H9 (cell line): ENCODE data around the gene TMEM92. TPM values are rescaled to one million over a fixed set of nuclear protein-coding genes. Genes with fewer than 3 reads are reported as not detected.
"Not testable (repeated sequence)": the region's sequence is repeated elsewhere in the genome, so short reads cannot be mapped to it uniquely, and the experiment has no call there.

Source experiments
- DNase-seq: peaks from one replicate; pipeline ENCODE4 v3.0.0-alpha.2; 2017
- H2AFZ ChIP-seq: one replicate; pipeline ENCODE4 v1.6.1; 2013; ENCODE audit warnings: mild to moderate bottlenecking, low read length, control low read depth, moderate library complexity
- H2AK5ac ChIP-seq: 2 replicates; pipeline ENCODE4 v1.6.1; 2013; ENCODE audit warnings: low read length, control low read depth, mixed read lengths; ENCODE audit not compliant: insufficient read length
- H2BK120ac ChIP-seq: one replicate; pipeline ENCODE4 v1.6.1; 2013; ENCODE audit warnings: low read depth, mild to moderate bottlenecking, low read length, control low read depth, inconsistent platforms; ENCODE audit not compliant: poor library complexity, severe bottlenecking
- H2BK12ac ChIP-seq: 2 replicates; pipeline ENCODE4 v1.6.1; 2013; ENCODE audit warnings: low read length, control low read depth, mixed read lengths, low read depth; ENCODE audit not compliant: insufficient read length
- H2BK15ac ChIP-seq: 2 replicates; pipeline ENCODE4 v1.6.1; 2013; ENCODE audit warnings: low read depth, low read length, control low read depth
- H2BK20ac ChIP-seq: one replicate; pipeline ENCODE4 v1.6.1; 2013; ENCODE audit warnings: low read depth, mild to moderate bottlenecking, low read length, control low read depth, inconsistent platforms; ENCODE audit not compliant: poor library complexity, severe bottlenecking
- H2BK5ac ChIP-seq: 2 replicates; pipeline ENCODE4 v1.6.1; 2013; ENCODE audit warnings: low read length, control low read depth, mixed read lengths; ENCODE audit not compliant: insufficient read length
- H3K14ac ChIP-seq: 2 replicates; pipeline ENCODE4 v1.6.1; 2013; ENCODE audit warnings: low read length, control low read depth; ENCODE audit not compliant: insufficient read depth
- H3K18ac ChIP-seq: 2 replicates; pipeline ENCODE4 v1.6.1; 2013; ENCODE audit warnings: low read depth, mild to moderate bottlenecking, mixed read lengths, low read length, control low read depth; ENCODE audit not compliant: insufficient read length
- H3K23ac ChIP-seq: 2 replicates; pipeline ENCODE4 v1.6.1; 2013; ENCODE audit warnings: low read length, control low read depth, mixed read lengths, low read depth; ENCODE audit not compliant: insufficient read length
- H3K23me2 ChIP-seq: 2 replicates; pipeline ENCODE4 v1.6.1; 2013; ENCODE audit warnings: low read depth, mild to moderate bottlenecking, mixed read lengths, low read length, control low read depth; ENCODE audit not compliant: insufficient read length, poor library complexity, severe bottlenecking
- H3K27ac ChIP-seq: 2 replicates; pipeline ENCODE4 v1.5.1; 2013; ENCODE audit warnings: low read length, control low read depth, mixed read lengths, low read depth; ENCODE audit not compliant: insufficient read length
- H3K27me3 ChIP-seq: 2 replicates; pipeline ENCODE4 v1.6.1; 2013; ENCODE audit warnings: low read length, control low read depth, inconsistent platforms; ENCODE audit not compliant: insufficient read depth
- H3K4ac ChIP-seq: 2 replicates; pipeline ENCODE4 v1.6.1; 2013; ENCODE audit warnings: low read depth, mild to moderate bottlenecking, control low read depth, inconsistent platforms, low read length, moderate library complexity
- H3K4me1 ChIP-seq: 2 replicates; pipeline ENCODE4 v1.6.1; 2013; ENCODE audit warnings: low read length, control low read depth, inconsistent platforms; ENCODE audit not compliant: insufficient read depth
- H3K4me2 ChIP-seq: 2 replicates; pipeline ENCODE4 v1.6.1; 2013; ENCODE audit warnings: low read length, control low read depth, mixed read lengths; ENCODE audit not compliant: insufficient read length, insufficient read depth
- H3K56ac ChIP-seq: 2 replicates; pipeline ENCODE4 v1.6.1; 2013; ENCODE audit warnings: low read depth, mild to moderate bottlenecking, mixed read lengths, low read length, control low read depth; ENCODE audit not compliant: insufficient read length
- H3K79me1 ChIP-seq: 2 replicates; pipeline ENCODE4 v1.6.1; 2013; ENCODE audit warnings: low read depth, mild to moderate bottlenecking, moderate library complexity, low read length, control low read depth, inconsistent platforms; ENCODE audit not compliant: insufficient read depth, poor library complexity, severe bottlenecking
- H3K79me2 ChIP-seq: 2 replicates; pipeline ENCODE4 v1.6.1; 2013; ENCODE audit warnings: low read length, control low read depth, inconsistent platforms; ENCODE audit not compliant: insufficient read depth
- H3K9ac ChIP-seq: 2 replicates; pipeline ENCODE4 v1.6.1; 2013; ENCODE audit warnings: low read length, control low read depth, mixed read lengths; ENCODE audit not compliant: insufficient read length; ENCODE audit errors: extremely low read depth
- H3K9me3 ChIP-seq: one replicate; pipeline ENCODE4 v1.6.1; 2013; ENCODE audit warnings: low read depth, low read length, inconsistent platforms; ENCODE audit not compliant: control insufficient read depth
- H3T11ph ChIP-seq: one replicate; pipeline ENCODE4 v1.6.1; 2013; ENCODE audit warnings: mild to moderate bottlenecking, low read length, control low read depth, inconsistent platforms
- H4K20me1 ChIP-seq: one replicate; pipeline ENCODE4 v1.6.1; 2013; ENCODE audit not compliant: control insufficient read depth, insufficient read length, insufficient read depth
- H4K5ac ChIP-seq: 2 replicates; pipeline ENCODE4 v1.6.1; 2013; ENCODE audit warnings: low read depth, mild to moderate bottlenecking, mixed read lengths, low read length, control low read depth; ENCODE audit not compliant: insufficient read length
- H4K8ac ChIP-seq: replicated peaks from 2 replicates; pipeline ENCODE4 v1.6.1; 2013; ENCODE audit warnings: low read length, control low read depth, mixed read lengths, low read depth; ENCODE audit not compliant: insufficient read length
- H4K91ac ChIP-seq: 2 replicates; pipeline ENCODE4 v1.6.1; 2013; ENCODE audit warnings: low read depth, mild to moderate bottlenecking, moderate library complexity, mixed read lengths, low read length, control low read depth; ENCODE audit not compliant: insufficient read length
- H3K27ac Mint-ChIP-seq, 3 experiments: 2 replicates in 2 of 3; 3 replicates in 1 of 3; pipeline ENCODE4 v1.8.0; 2020 to 2021; ENCODE audit warnings: mixed read lengths in 3 of 3, mild to moderate bottlenecking in 1 of 3, moderate library complexity in 1 of 3
- H3K27me3 Mint-ChIP-seq: 2 replicates; pipeline ENCODE4 v1.8.0; 2021; ENCODE audit warnings: low read depth, mild to moderate bottlenecking, moderate library complexity, mixed read lengths
- H3K36me3 Mint-ChIP-seq, 3 experiments: 2 replicates in 2 of 3; 3 replicates in 1 of 3; pipeline ENCODE4 v1.8.0; 2020 to 2021; ENCODE audit warnings: low read depth in 3 of 3, mixed read lengths in 3 of 3; ENCODE audit not compliant: insufficient read depth in 1 of 3
- H3K4me1 Mint-ChIP-seq, 2 experiments: 2 replicates each; pipeline ENCODE4 v1.8.0; 2020; ENCODE audit warnings: mixed read lengths in 2 of 2
- H3K4me3 Mint-ChIP-seq, 2 experiments: 2 replicates in 1 of 2; 3 replicates in 1 of 2; pipeline ENCODE4 v1.8.0; 2020 to 2021; ENCODE audit warnings: mild to moderate bottlenecking in 2 of 2, mixed read lengths in 2 of 2, moderate library complexity in 1 of 2
- H3K9me3 Mint-ChIP-seq, 2 experiments: 2 replicates in 1 of 2; 3 replicates in 1 of 2; pipeline ENCODE4 v1.8.0; 2020; ENCODE audit warnings: mild to moderate bottlenecking in 2 of 2, mixed read lengths in 2 of 2, moderate library complexity in 1 of 2
- WGBS: extraction: QIAGEN DNeasy Blood & Tissue Kit; methylation state at CpG from one replicate; pipeline ENCODE4 v1.1.7; 2013; ENCODE audit warnings: missing lambda C conversion rate, low lambda C conversion rate, mixed read lengths; ENCODE audit not compliant: insufficient read length; ENCODE audit errors: extremely low coverage; 5-methylcytosine and 5-hydroxymethylcytosine counted together
- total RNA-seq: library from RNA; stranded (reverse); gene quantifications from 2 replicates; pipeline ENCODE4 v1.2.1, GENCODE V29; 2021
- TF ChIP-seq, protein P1 (sequence below): fragments of 200-600 bp; sonication (generic); conservative IDR thresholded peaks from 3 replicates; pipeline ENCODE4 v1.8.0; 2021; ENCODE audit warnings: antibody characterized with exemption, mild to moderate bottlenecking

The TMEM92 gene
- total RNA-seq, 1 experiment from 2014 or later, result 10.9 TPM

DNA sequence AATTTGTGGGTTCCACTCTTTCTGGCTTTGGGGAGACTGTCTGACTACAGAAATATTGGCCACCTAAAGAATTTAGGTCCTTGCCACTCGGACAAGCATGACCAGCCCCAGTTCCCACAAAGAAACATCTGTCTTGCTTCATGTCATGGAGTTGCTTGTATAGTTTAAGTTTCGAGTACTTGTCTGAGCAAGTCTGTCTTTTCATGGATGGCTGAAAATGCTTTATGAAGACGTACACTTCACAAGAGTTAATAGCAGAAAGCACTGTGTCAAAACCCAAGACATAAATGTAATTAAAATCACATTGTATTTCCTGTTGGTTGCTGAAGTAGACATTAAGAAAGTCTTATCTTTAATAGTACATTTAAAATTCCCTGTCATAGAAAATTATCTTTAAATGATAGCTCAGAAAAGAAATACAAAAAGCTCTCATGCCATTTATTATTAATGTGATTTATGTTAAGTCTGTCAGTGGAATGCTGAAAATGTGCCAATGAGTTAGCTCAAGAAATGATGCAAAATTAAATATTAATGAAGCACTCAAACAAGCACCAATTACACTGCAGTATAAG, 41.8 kb downstream of the TMEM92 start:
- Histone ChIP-seq H3K79me2 (no peaks in the 10 kb centered on the region), H3K27me3 (no peaks in the 10 kb centered on the region), H4K8ac (no peak overlapping the region), H4K91ac (no peak overlapping the region), H3K9ac (no peak overlapping the region), H3K9me3 (no peaks in the 10 kb centered on the region), H2BK20ac (no peak overlapping the region), H2BK5ac (no peak overlapping the region), H2BK12ac (no peak overlapping the region), H4K5ac (no peak overlapping the region), H3K56ac (no peak overlapping the region), H3K4me2 (no peak overlapping the region), H3K23ac (no peak overlapping the region), H3K14ac (no peak overlapping the region), H3T11ph (no peak overlapping the region), H3K79me1 (no peaks in the 10 kb centered on the region), H4K20me1 (no peaks in the 10 kb centered on the region), H2BK15ac (no peak overlapping the region), H2BK120ac (no peak overlapping the region), H3K23me2 (no peaks in the 10 kb centered on the region), H3K4ac (no peak overlapping the region), H3K18ac (no peak overlapping the region), H2AFZ (no peak overlapping the region), H3K4me1 (peaks cover 9% of the 10 kb centered on the region), H2AK5ac (no peak overlapping the region), H3K27ac (no peak overlapping the region)
- DNase-seq, result no peak
- peaks cover 16 to 17% of the 10 kb centered on the region in 2 experiments for H3K4me1 Mint-ChIP-seq
- H3K27me3 Mint-ChIP-seq, result peaks cover 10% of the 10 kb centered on the region
- no CpG with 5 or more reads among the region's 3 CpGs for WGBS
- H3K27ac Mint-ChIP-seq, result no peak overlapping the region
- peaks cover 4 to 5% of the 10 kb centered on the region in 2 experiments; a peak in 2 of 5 replicates for H3K9me3 Mint-ChIP-seq
- no peak overlapping the region for H3K4me3 Mint-ChIP-seq
- TF ChIP-seq, protein P1, sequence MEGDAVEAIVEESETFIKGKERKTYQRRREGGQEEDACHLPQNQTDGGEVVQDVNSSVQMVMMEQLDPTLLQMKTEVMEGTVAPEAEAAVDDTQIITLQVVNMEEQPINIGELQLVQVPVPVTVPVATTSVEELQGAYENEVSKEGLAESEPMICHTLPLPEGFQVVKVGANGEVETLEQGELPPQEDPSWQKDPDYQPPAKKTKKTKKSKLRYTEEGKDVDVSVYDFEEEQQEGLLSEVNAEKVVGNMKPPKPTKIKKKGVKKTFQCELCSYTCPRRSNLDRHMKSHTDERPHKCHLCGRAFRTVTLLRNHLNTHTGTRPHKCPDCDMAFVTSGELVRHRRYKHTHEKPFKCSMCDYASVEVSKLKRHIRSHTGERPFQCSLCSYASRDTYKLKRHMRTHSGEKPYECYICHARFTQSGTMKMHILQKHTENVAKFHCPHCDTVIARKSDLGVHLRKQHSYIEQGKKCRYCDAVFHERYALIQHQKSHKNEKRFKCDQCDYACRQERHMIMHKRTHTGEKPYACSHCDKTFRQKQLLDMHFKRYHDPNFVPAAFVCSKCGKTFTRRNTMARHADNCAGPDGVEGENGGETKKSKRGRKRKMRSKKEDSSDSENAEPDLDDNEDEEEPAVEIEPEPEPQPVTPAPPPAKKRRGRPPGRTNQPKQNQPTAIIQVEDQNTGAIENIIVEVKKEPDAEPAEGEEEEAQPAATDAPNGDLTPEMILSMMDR, result no peak
- 0 out of 7 replicates have a peak, but pooled peaks cover 0 to 8% (median 0%) of the 10 kb centered on the region in 3 experiments for H3K36me3 Mint-ChIP-seq

DNA sequence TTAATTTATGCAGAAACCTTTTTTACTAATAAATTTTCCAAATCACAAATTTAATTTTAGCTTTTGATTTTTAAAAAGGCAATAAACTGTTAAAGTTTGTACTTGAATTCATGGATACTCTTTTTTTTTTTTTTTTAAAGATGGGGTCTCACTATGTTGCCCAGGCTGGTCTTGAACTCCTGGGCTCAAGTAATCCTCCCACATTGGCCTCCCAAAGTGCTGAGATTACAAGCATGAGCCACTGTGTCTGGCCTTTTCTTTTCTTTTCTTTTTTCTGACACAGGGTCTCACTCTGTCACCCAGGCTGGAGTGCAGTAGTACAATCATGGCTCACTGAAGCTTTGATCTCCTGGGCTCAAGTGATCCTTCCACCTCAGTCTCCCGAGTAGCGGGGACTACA, 42.4 kb downstream of the TMEM92 start:
- not testable (repeated sequence) for H3T11ph ChIP-seq, H3K4me3 Mint-ChIP-seq, H4K8ac ChIP-seq, H3K23ac ChIP-seq, H3K79me1 ChIP-seq, H4K91ac ChIP-seq, H2BK12ac ChIP-seq, H3K14ac ChIP-seq, H2BK15ac ChIP-seq, H2BK120ac ChIP-seq, H2AFZ ChIP-seq, H2AK5ac ChIP-seq, H2BK20ac ChIP-seq, H4K5ac ChIP-seq, H3K9me3 Mint-ChIP-seq, H3K36me3 Mint-ChIP-seq, H4K20me1 ChIP-seq, H3K4me1 ChIP-seq, H3K27ac ChIP-seq, DNase-seq, H3K4me2 ChIP-seq, H3K56ac ChIP-seq, H3K18ac ChIP-seq, H3K9ac ChIP-seq, H2BK5ac ChIP-seq, H3K23me2 ChIP-seq, H3K27me3 ChIP-seq, H3K4ac ChIP-seq, H3K79me2 ChIP-seq, H3K9me3 ChIP-seq, H3K27ac Mint-ChIP-seq
- Mint-ChIP-seq H3K27me3 (peaks cover 10% of the 10 kb centered on the region), H3K4me1 (peaks cover 10 to 11% of the 10 kb centered on the region in 2 experiments)
- no CpG with 5 or more reads among the region's 2 CpGs for WGBS
